Measurements from ENCODE around the gene EEFSEC. TPM values are rescaled to one million over a fixed set of nuclear protein-coding genes. Genes with fewer than 3 reads are reported as not detected.

The EEFSEC gene
- polyA plus RNA-seq, 1 donor (not counting 4 experiments of a cell fraction or from before 2014, with no cell fraction given) = 8.7 TPM

DNA sequence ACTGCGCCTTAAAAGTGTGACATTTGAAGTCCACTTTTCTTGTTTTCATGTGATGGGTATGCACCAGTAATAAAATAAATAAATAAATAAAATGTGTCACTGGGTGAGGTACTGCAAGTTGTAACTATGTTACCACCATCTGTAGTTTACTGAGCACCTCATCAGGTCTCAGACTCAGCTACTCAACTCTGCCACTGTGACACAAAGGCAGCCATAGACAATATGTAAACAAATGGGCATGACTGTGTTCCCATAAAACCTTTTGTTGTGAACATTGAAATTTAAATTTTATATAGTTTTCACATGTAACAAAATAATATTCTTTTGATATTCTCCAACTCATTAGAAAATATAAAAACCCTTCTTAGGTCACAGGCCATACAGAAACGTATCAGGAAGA, 193.3 kb downstream of the EEFSEC start:
- Histone ChIP-seq H3K27ac (ENCODE audit: control insufficient read depth, insufficient read depth, low read length) (no peak overlapping the region), H3K79me2 (ENCODE audit: control insufficient read depth, insufficient read depth, low read length) (no peaks in the 10 kb centered on the region), H3K4me2 (ENCODE audit: control insufficient read depth, extremely low read depth, insufficient read depth, low read depth, low read length) (no peak overlapping the region), H3K4me3 (ENCODE audit: control insufficient read depth in 2 of 3, extremely low read depth in 1 of 3, insufficient read depth in 2 of 3, low read depth in 1 of 3, low read length in 3 of 3) (no peak overlapping the region), H3K27me3 (ENCODE audit: control insufficient read depth, extremely low read depth, insufficient read depth, low read length) (no peaks in the 10 kb centered on the region), H3K9ac (ENCODE audit: control insufficient read depth, extremely low read depth, insufficient read depth, low read length) (no peak overlapping the region), H2AFZ (ENCODE audit: control insufficient read depth, low read length) (no peak overlapping the region), H3K4me1 (ENCODE audit: control insufficient read depth, extremely low read depth, insufficient read depth, low read length) (peaks cover 9% of the 10 kb centered on the region), H3K36me3 (ENCODE audit: control insufficient read depth in 2 of 2, extremely low read depth in 1 of 2, insufficient read depth in 2 of 2, low read length in 2 of 2) (no peaks in the 10 kb centered on the region), H4K20me1 (ENCODE audit: control insufficient read depth, extremely low read depth, insufficient read depth, low read length) (no peaks in the 10 kb centered on the region), H3K9me1 (ENCODE audit: control insufficient read depth, extremely low read depth, insufficient read depth, low read length) (no peaks in the 10 kb centered on the region), H3K9me3 (ENCODE audit: control insufficient read depth, low read depth, low read length) (no peaks in the 10 kb centered on the region)
- DNase-seq (ENCODE audit: low read depth, low spot score) = no peak
- no peak for TF ChIP-seq EZH2 (IDR thresholded peaks at IDR 0.05; ENCODE audit: low read length)
- TF ChIP-seq, protein P1, sequence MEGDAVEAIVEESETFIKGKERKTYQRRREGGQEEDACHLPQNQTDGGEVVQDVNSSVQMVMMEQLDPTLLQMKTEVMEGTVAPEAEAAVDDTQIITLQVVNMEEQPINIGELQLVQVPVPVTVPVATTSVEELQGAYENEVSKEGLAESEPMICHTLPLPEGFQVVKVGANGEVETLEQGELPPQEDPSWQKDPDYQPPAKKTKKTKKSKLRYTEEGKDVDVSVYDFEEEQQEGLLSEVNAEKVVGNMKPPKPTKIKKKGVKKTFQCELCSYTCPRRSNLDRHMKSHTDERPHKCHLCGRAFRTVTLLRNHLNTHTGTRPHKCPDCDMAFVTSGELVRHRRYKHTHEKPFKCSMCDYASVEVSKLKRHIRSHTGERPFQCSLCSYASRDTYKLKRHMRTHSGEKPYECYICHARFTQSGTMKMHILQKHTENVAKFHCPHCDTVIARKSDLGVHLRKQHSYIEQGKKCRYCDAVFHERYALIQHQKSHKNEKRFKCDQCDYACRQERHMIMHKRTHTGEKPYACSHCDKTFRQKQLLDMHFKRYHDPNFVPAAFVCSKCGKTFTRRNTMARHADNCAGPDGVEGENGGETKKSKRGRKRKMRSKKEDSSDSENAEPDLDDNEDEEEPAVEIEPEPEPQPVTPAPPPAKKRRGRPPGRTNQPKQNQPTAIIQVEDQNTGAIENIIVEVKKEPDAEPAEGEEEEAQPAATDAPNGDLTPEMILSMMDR (optimal IDR thresholded peaks at IDR 0.05 in 1 of 3, IDR thresholded peaks at IDR 0.05 in 1 of 3, conservative IDR thresholded peaks at IDR 0.05 in 1 of 3; ENCODE audit: extremely low read depth in 1 of 3, insufficient read depth in 2 of 3, low read length in 3 of 3) = no peak
- FAIRE-seq = no peak
- dilution Hi-C loops (cut with MboI; ENCODE audit: extremely low pct_ligation_motif_present, low sequenced_read_pairs) = no loop called here

- Histone ChIP-seq H3K4me2 (ENCODE audit: control insufficient read depth, extremely low read depth, insufficient read depth, low read depth, low read length) (no peak overlapping the region), H3K27ac (ENCODE audit: control insufficient read depth, insufficient read depth, low read length) (no peak overlapping the region), H3K4me1 (ENCODE audit: control insufficient read depth, extremely low read depth, insufficient read depth, low read length) (peaks cover 9% of the 10 kb centered on the region), H2AFZ (ENCODE audit: control insufficient read depth, low read length) (no peak overlapping the region), H3K36me3 (ENCODE audit: control insufficient read depth in 2 of 2, extremely low read depth in 1 of 2, insufficient read depth in 2 of 2, low read length in 2 of 2) (no peaks in the 10 kb centered on the region), H3K79me2 (ENCODE audit: control insufficient read depth, insufficient read depth, low read length) (no peaks in the 10 kb centered on the region), H3K9ac (ENCODE audit: control insufficient read depth, extremely low read depth, insufficient read depth, low read length) (no peak overlapping the region), H3K4me3 (ENCODE audit: control insufficient read depth in 2 of 3, extremely low read depth in 1 of 3, insufficient read depth in 2 of 3, low read depth in 1 of 3, low read length in 3 of 3) (no peak overlapping the region), H4K20me1 (ENCODE audit: control insufficient read depth, extremely low read depth, insufficient read depth, low read length) (no peaks in the 10 kb centered on the region), H3K9me3 (ENCODE audit: control insufficient read depth, low read depth, low read length) (no peaks in the 10 kb centered on the region), H3K27me3 (ENCODE audit: control insufficient read depth, extremely low read depth, insufficient read depth, low read length) (no peaks in the 10 kb centered on the region), H3K9me1 (ENCODE audit: control insufficient read depth, extremely low read depth, insufficient read depth, low read length) (no peaks in the 10 kb centered on the region)
- TF ChIP-seq, protein P1 (optimal IDR thresholded peaks at IDR 0.05 in 1 of 3, IDR thresholded peaks at IDR 0.05 in 1 of 3, conservative IDR thresholded peaks at IDR 0.05 in 1 of 3; ENCODE audit: extremely low read depth in 1 of 3, insufficient read depth in 2 of 3, low read length in 3 of 3) = no peak
- no peak for TF ChIP-seq EZH2 (IDR thresholded peaks at IDR 0.05; ENCODE audit: low read length)
- FAIRE-seq = no peak
- dilution Hi-C loops (cut with MboI; ENCODE audit: extremely low pct_ligation_motif_present, low sequenced_read_pairs) = no loop called here
- no peak for DNase-seq (ENCODE audit: low read depth, low spot score)
Observed at GRCh38 chr3:128347282-128347681, 194.0 kb downstream of the EEFSEC start.
